DMS114 treated with DMSO at 0.1 percent for 48 hours (cell line): ENCODE results near the gene KYAT1.

Source experiments
- DNase-seq: peaks from one replicate; lab custom pipeline; 2025; ENCODE audit not compliant: unreplicated experiment; lab: John Stamatoyannopoulos, UW

Gene KYAT1

GRCh38 chr9:128786681-128787601 lies 94.8 kb downstream of the KYAT1 start, which contains the start of gene TBC1D13:
Gene TBC1D13 (plus strand): TSS chr9:128787253. CDS start chr9:128787354, 101 bp downstream.
- peak; percentile 76 for DNase-seq

DNA sequence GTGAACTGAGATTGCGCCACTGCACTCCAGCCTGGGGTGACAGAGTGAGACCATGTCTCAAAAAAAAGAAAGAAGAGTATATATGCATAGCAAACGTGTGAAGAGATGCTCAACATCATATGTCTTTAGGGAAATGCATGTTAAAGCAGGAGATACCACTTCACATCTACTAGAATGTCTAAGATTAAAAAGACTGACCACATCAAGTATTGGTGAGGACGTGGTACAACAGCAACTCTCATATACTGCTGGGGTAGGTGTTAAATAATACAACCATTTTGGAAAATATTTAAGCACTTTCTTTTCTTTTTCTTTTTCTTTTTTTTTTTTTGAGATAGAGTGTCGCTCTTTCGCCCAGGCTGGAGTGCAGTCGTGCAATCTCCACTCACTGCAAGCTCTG lies 96.3 kb downstream of the KYAT1 start:
- DNase-seq = no peak
